CD4-positive, alpha-beta T cell (primary cell): ENCODE data around the gene MYRIP. TPM values are rescaled to one million over a fixed set of nuclear protein-coding genes. Genes with fewer than 3 reads are reported as not detected.
A peak's percentile ranks its signal among the peaks of the same experiment; 100 is the strongest.

Source experiments
- ATAC-seq: fragments of 200-7000 bp; cut with Tn5 transposase; one replicate; pipeline ENCODE4 v1.10.0; 2022; ENCODE audit warnings: mild to moderate bottlenecking; ENCODE audit not compliant: poor library complexity
- CTCF ChIA-PET: fragments of 350-600 bp; sonication (Branson Sonifier 250); formaldehyde crosslinking; loops from one replicate; lab custom pipeline; 2021; ENCODE audit warnings: antibody characterized with exemption, inconsistent platforms; lab: Charles Lee
- POLR2A ChIA-PET: fragments of 350-600 bp; sonication (Branson Sonifier 250); formaldehyde crosslinking; loops from one replicate; lab custom pipeline; 2021; ENCODE audit warnings: antibody characterized with exemption, inconsistent platforms; lab: Charles Lee
- DNase-seq, 14 experiments: peaks; one replicate each; pipeline ENCODE4 v3.0.0-alpha.2; 2013 to 2020; ENCODE audit warnings: mixed read lengths in 2 of 14
- H3K27ac ChIP-seq, 2 donors: one replicate each; pipeline versions ENCODE4 v1.5.1 to v1.7.0; 2013; ENCODE audit warnings: low read length in 2 of 2, low read depth in 1 of 2, mild to moderate bottlenecking in 1 of 2
- H3K27me3 ChIP-seq, 2 experiments: 1 replicate in 1 of 2; 2 replicates in 1 of 2; pipeline versions ENCODE4 v1.6.1 to v1.7.0; 2013; ENCODE audit warnings: low read length in 2 of 2, control low read depth in 1 of 2, mild to moderate bottlenecking in 1 of 2, moderate library complexity in 1 of 2; ENCODE audit not compliant: insufficient read depth in 2 of 2, control insufficient read depth in 1 of 2
- H3K36me3 ChIP-seq: one replicate; pipeline ENCODE4 v1.6.1; 2013; ENCODE audit warnings: low read length, control low read depth; ENCODE audit not compliant: insufficient read depth
- H3K4me1 ChIP-seq: one replicate; pipeline ENCODE4 v1.6.1; 2013; ENCODE audit warnings: low read length, control low read depth; ENCODE audit not compliant: insufficient read depth
- H3K4me3 ChIP-seq: one replicate; pipeline ENCODE4 v1.5.1; 2013; ENCODE audit warnings: mild to moderate bottlenecking, low read length, moderate library complexity
- H3K9me3 ChIP-seq, 2 experiments: 1 replicate in 1 of 2; 2 replicates in 1 of 2; pipeline versions ENCODE4 v1.6.1 to v1.7.0; 2013; ENCODE audit warnings: low read length in 2 of 2, mild to moderate bottlenecking in 2 of 2, control low read depth in 1 of 2, moderate library complexity in 1 of 2; ENCODE audit not compliant: control insufficient read depth in 1 of 2, insufficient read depth in 1 of 2
- H3K27ac Mint-ChIP-seq: one replicate; pipeline ENCODE4 v1.8.0; 2020; ENCODE audit warnings: mixed read lengths
- H3K27me3 Mint-ChIP-seq: one replicate; pipeline ENCODE4 v1.8.0; 2021; ENCODE audit warnings: mixed read lengths
- H3K36me3 Mint-ChIP-seq: one replicate; pipeline ENCODE4 v1.8.0; 2021; ENCODE audit warnings: low read depth, mixed read lengths
- H3K4me1 Mint-ChIP-seq: one replicate; pipeline ENCODE4 v1.8.0; 2021; ENCODE audit warnings: low read depth, mixed read lengths
- H3K4me3 Mint-ChIP-seq: one replicate; pipeline ENCODE4 v1.8.0; 2020; ENCODE audit warnings: mild to moderate bottlenecking, mixed read lengths
- H3K9me3 Mint-ChIP-seq: one replicate; pipeline ENCODE4 v1.8.0; 2020; ENCODE audit warnings: mixed read lengths
- intact Hi-C, 2 experiments: fragments of 100-400 bp; cut with DNase I in 1 of 2; cut with micrococcal nuclease in 1 of 2; formaldehyde crosslinking; loops; one replicate each; pipeline versions ENCODE4 v1.15.1 to v1.9.0; 2023 to 2025; cut with DNase I, micrococcal nuclease
- total RNA-seq, 174 experiments: library from RNA in 2 of 174; stranded (reverse) in 2 of 174; gene quantifications; one replicate each; pipeline ENCODE4 v1.2.3 and lab custom pipeline; 2021 to 2026
- TF ChIP-seq, protein P1 (sequence below): fragments of 200-600 bp; IDR thresholded peaks from one replicate; pipeline ENCODE4 v1.8.0; 2022; ENCODE audit warnings: antibody characterized with exemption, mild to moderate bottlenecking

Gene MYRIP
- total RNA-seq, 2 experiments from 2014 or later = not detected

DNA sequence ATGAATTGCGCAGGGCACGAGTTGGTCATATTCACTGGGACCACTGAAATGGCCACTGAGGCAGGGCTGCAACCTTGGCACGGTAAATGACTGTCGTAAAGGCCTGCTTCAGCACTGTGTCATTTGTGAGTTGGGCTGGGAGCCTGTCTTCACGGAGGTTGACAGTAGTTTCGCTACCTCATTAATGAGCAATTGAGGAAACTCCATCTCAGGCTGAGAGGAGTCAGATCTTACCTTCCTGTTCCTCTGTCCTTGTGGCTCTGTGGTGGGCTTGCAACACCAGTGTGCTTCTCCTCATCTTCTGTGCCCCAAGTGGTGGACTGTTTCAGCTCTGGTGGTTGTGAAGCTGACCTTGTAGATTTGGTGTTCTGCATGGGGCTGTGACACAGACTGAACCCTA is 420.0 kb downstream of the MYRIP start:
- DNase-seq (peak in 3 of 14 experiments; percentile 16 to 72 (median 62)), ATAC-seq (no peak)
- no peaks in the 10 kb centered on the region for H3K36me3 Mint-ChIP-seq
- no peak overlapping the region for H3K27ac Mint-ChIP-seq
- TF ChIP-seq, protein P1, sequence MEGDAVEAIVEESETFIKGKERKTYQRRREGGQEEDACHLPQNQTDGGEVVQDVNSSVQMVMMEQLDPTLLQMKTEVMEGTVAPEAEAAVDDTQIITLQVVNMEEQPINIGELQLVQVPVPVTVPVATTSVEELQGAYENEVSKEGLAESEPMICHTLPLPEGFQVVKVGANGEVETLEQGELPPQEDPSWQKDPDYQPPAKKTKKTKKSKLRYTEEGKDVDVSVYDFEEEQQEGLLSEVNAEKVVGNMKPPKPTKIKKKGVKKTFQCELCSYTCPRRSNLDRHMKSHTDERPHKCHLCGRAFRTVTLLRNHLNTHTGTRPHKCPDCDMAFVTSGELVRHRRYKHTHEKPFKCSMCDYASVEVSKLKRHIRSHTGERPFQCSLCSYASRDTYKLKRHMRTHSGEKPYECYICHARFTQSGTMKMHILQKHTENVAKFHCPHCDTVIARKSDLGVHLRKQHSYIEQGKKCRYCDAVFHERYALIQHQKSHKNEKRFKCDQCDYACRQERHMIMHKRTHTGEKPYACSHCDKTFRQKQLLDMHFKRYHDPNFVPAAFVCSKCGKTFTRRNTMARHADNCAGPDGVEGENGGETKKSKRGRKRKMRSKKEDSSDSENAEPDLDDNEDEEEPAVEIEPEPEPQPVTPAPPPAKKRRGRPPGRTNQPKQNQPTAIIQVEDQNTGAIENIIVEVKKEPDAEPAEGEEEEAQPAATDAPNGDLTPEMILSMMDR = no peak
- no peaks in the 10 kb centered on the region for H3K36me3 ChIP-seq
- no peaks in the 10 kb centered on the region for H3K4me1 Mint-ChIP-seq
- CTCF ChIA-PET = interaction anchor here (1.0 kb wide), 1 partner anchor 38 kb away, joined by 3 read pairs; no protein-coding TSS in a partner anchor
- H3K4me3 ChIP-seq = no peak overlapping the region
- H3K9me3 Mint-ChIP-seq = no peaks in the 10 kb centered on the region
- POLR2A ChIA-PET = no interaction called here
- H3K4me1 ChIP-seq = no peaks in the 10 kb centered on the region
- intact Hi-C loops = no loop called here
- H3K27me3 ChIP-seq = no peaks in the 10 kb centered on the region
- H3K27ac ChIP-seq = no peak overlapping the region
- no peaks in the 10 kb centered on the region for H3K9me3 ChIP-seq
- H3K27me3 Mint-ChIP-seq = no peaks in the 10 kb centered on the region
- H3K4me3 Mint-ChIP-seq = no peak overlapping the region

- Mint-ChIP-seq H3K4me1 (no peaks in the 10 kb centered on the region), H3K27ac (no peak overlapping the region), H3K4me3 (no peak overlapping the region), H3K27me3 (no peaks in the 10 kb centered on the region), H3K9me3 (no peaks in the 10 kb centered on the region), H3K36me3 (no peaks in the 10 kb centered on the region)
- TF ChIP-seq, protein P1 = no peak
- H3K4me1 ChIP-seq = no peaks in the 10 kb centered on the region
- peak in 3 of 14 experiments; percentile 13 to 46 (median 41) for DNase-seq
- no peak for ATAC-seq
- CTCF ChIA-PET = interaction anchor here (1.0 kb wide), 1 partner anchor 38 kb away, joined by 3 read pairs; no protein-coding TSS in a partner anchor
- intact Hi-C loops = no loop called here
- H3K27ac ChIP-seq = no peak overlapping the region
- no peaks in the 10 kb centered on the region for H3K27me3 ChIP-seq
- no peaks in the 10 kb centered on the region for H3K36me3 ChIP-seq
- H3K4me3 ChIP-seq = no peak overlapping the region
- H3K9me3 ChIP-seq = no peaks in the 10 kb centered on the region
- POLR2A ChIA-PET = interaction anchor here (1.2 kb wide), 1 partner anchor 16 kb away, joined by 3 read pairs; no protein-coding TSS in a partner anchor
Observed at GRCh38 chr3:40229963-40230362, 420.6 kb downstream of the MYRIP start.

DNA sequence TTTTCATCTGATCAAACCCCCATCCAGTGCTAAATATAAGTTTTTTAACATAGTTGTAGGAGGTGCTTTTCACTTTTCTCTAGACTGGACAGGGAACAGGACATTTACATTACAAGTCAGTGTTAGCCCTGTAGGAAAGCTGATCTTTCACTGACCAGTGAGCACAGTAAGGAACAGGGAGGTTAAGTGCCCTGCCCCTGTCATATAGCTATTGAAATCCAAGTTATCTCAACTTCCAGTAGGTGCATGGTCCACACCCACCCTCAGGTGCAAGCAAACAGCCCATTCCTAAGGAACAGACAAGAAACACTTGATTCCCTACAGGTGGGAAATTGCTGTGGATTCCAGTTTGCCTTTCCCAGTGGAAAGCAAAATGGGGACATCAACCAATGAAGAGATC is 421.0 kb downstream of the MYRIP start:
- DNase-seq (no peak), ATAC-seq (no peak)
- Histone ChIP-seq H3K4me1 (no peaks in the 10 kb centered on the region), H3K36me3 (no peaks in the 10 kb centered on the region), H3K9me3 (no peaks in the 10 kb centered on the region), H3K4me3 (no peak overlapping the region), H3K27ac (no peak overlapping the region), H3K27me3 (no peaks in the 10 kb centered on the region)
- Mint-ChIP-seq H3K9me3 (no peaks in the 10 kb centered on the region), H3K36me3 (no peaks in the 10 kb centered on the region), H3K4me1 (no peaks in the 10 kb centered on the region), H3K27ac (no peak overlapping the region), H3K27me3 (no peaks in the 10 kb centered on the region), H3K4me3 (no peak overlapping the region)
- POLR2A ChIA-PET = interaction anchor here (1.2 kb wide), 1 partner anchor 17 kb away, joined by 3 read pairs; no protein-coding TSS in a partner anchor
- CTCF ChIA-PET = interaction anchor here (1.0 kb wide), 1 partner anchor 39 kb away, joined by 3 read pairs; no protein-coding TSS in a partner anchor
- intact Hi-C loops = no loop called here
- TF ChIP-seq, protein P1 = no peak
